Left lung (tissue), 10 donors: Measurements from ENCODE around the gene ABHD10. TPM values are rescaled to one million over a fixed set of nuclear protein-coding genes. Genes with fewer than 3 reads are reported as not detected.

Experiments used
- ATAC-seq: fragments of 200-7000 bp; cut with Tn5 transposase; one replicate; pipeline ENCODE4 v1.9.1; 2020; ENCODE audit warnings: moderate library complexity
- DNase-seq, 4 donors: peaks; one replicate each; pipeline ENCODE4 v3.0.0-alpha.2; 2013 to 2020
- H3K27ac ChIP-seq, 2 donors: fragments of 200-600 bp; sonication (generic) in 1 of 2; one replicate each; pipeline versions ENCODE4 v1.5.0 to v1.8.0; 2020 to 2021
- H3K27me3 ChIP-seq, 2 donors: fragments of 200-600 bp; sonication (generic) in 1 of 2; one replicate each; pipeline versions ENCODE4 v1.5.0 to v1.8.0; 2020 to 2021
- H3K36me3 ChIP-seq, 2 donors: fragments of 200-600 bp; sonication (generic) in 1 of 2; one replicate each; pipeline versions ENCODE4 v1.5.0 to v1.8.0; 2020 to 2021
- H3K4me1 ChIP-seq, 2 donors: fragments of 200-600 bp; one replicate each; pipeline ENCODE4 v1.8.0; 2021
- H3K4me3 ChIP-seq, 2 donors: fragments of 200-600 bp; sonication (generic) in 1 of 2; one replicate each; pipeline versions ENCODE4 v1.5.0 to v1.8.0; 2020 to 2021; ENCODE audit warnings: mild to moderate bottlenecking in 1 of 2
- H3K9me3 ChIP-seq, 2 donors: fragments of 200-600 bp; sonication (generic) in 1 of 2; one replicate each; pipeline versions ENCODE4 v1.5.0 to v1.8.0; 2020 to 2021
- CTCF ChIP-seq, 2 donors: fragments of 200-600 bp; sonication (generic) in 1 of 2; IDR thresholded peaks; one replicate each; pipeline versions ENCODE4 v1.5.0 to v1.8.0; 2021; ENCODE audit warnings: antibody characterized with exemption in 2 of 2
- intact Hi-C, 2 donors: fragments of 100-400 bp; cut with DNase I; formaldehyde crosslinking; loops; one replicate each; pipeline versions ENCODE4 v1.11.2 to v1.14.2; 2022
- polyA plus RNA-seq, 6 donors: library from polyadenylated mRNA; unstranded; fragments of 120-200 nt; gene quantifications; one replicate each; pipeline ENCODE4 v1.2.1, GENCODE V29; 2013; ENCODE audit not compliant: insufficient read length in 6 of 6
- total RNA-seq, 2 donors: library from RNA; stranded (reverse); fragmentation: NEBNext Ultra II Directional; extraction: Animal tissue kit (Norgen Biotek cat#: 25700); gene quantifications; one replicate each; pipeline ENCODE4 v1.2.1, GENCODE V29; 2021
- donor health status: DM: no; HTN: yes; CAD: no.
- donor health status: DM: no; HTN: no; CAD: no.

The ABHD10 gene
- total and polyA plus RNA-seq, 8 donors: 22.7 to 63.6 (median 52.1) TPM

GRCh38 chr3:111956995-111957734, 21.7 kb upstream of the ABHD10 start:
- ATAC-seq (no peak), DNase-seq (no peak)
- no peak overlapping the region for H3K4me3 ChIP-seq
- TF ChIP-seq CTCF (IDR thresholded peaks at IDR 0.05): no peak
- no peak overlapping the region for H3K27ac ChIP-seq
- H3K9me3 ChIP-seq: no peaks in the 10 kb centered on the region
- no peaks in the 10 kb centered on the region for H3K4me1 ChIP-seq
- H3K36me3 ChIP-seq: peaks cover 0 to 5% of the 10 kb centered on the region in 2 donors
- no peaks in the 10 kb centered on the region for H3K27me3 ChIP-seq
- intact Hi-C loops: no loop called here

- DNase-seq: no peak
- Histone ChIP-seq H3K27ac (no peak overlapping the region), H3K27me3 (no peaks in the 10 kb centered on the region), H3K4me1 (peaks cover 0 to under 1% of the 10 kb centered on the region in 2 donors), H3K36me3 (no peaks in the 10 kb centered on the region), H3K9me3 (no peaks in the 10 kb centered on the region), H3K4me3 (no peak overlapping the region)
- intact Hi-C loops: loop anchor here (10.0 kb wide), 2 partner anchors 97 to 247 kb away; no protein-coding TSS in a partner anchor
- no peak for ATAC-seq
- TF ChIP-seq CTCF (IDR thresholded peaks at IDR 0.05): no peak
These were observed 17.2 kb upstream of the ABHD10 start for GRCh38 chr3:111961461-111962164.

GRCh38 chr3:111963424-111963823, 15.4 kb upstream of the ABHD10 start:
- H3K27ac ChIP-seq: peak overlapping the region in 1 of 2 donors; percentile 20

GRCh38 chr3:111965484-111965883, 13.3 kb upstream of the ABHD10 start:
- Histone ChIP-seq H3K4me1 (peaks cover 0 to 10% of the 10 kb centered on the region in 2 donors), H3K27ac (no peak overlapping the region), H3K27me3 (no peaks in the 10 kb centered on the region), H3K9me3 (no peaks in the 10 kb centered on the region), H3K36me3 (peaks cover 0 to 8% of the 10 kb centered on the region in 2 donors), H3K4me3 (no peak overlapping the region)
- intact Hi-C loops: loop anchor here (10.0 kb wide), 2 partner anchors 101 to 251 kb away; no protein-coding TSS in a partner anchor
- TF ChIP-seq CTCF (IDR thresholded peaks at IDR 0.05): no peak
- ATAC-seq (no peak), DNase-seq (no peak)

More at GRCh38 chr3:111963424-111963823, 15.4 kb upstream of the ABHD10 start:
- H3K4me3 ChIP-seq: no peak overlapping the region
- ATAC-seq: peak; percentile 24
- H3K27me3 ChIP-seq: no peaks in the 10 kb centered on the region
- intact Hi-C loops: loop anchor here (10.0 kb wide), 2 partner anchors 99 to 249 kb away; no protein-coding TSS in a partner anchor
- peaks cover 0 to 10% of the 10 kb centered on the region in 2 donors for H3K4me1 ChIP-seq
- no peaks in the 10 kb centered on the region for H3K9me3 ChIP-seq
- H3K36me3 ChIP-seq: no peaks in the 10 kb centered on the region
- DNase-seq: no peak
- no peak for TF ChIP-seq CTCF (IDR thresholded peaks at IDR 0.05)

GRCh38 chr3:111967068-111967467, 11.8 kb upstream of the ABHD10 start:
- Histone ChIP-seq H3K36me3 (peaks cover 0 to 8% of the 10 kb centered on the region in 2 donors), H3K27me3 (no peaks in the 10 kb centered on the region), H3K27ac (peak overlapping the region in 1 of 2 donors; percentile 55), H3K4me1 (peaks cover 0 to 10% of the 10 kb centered on the region in 2 donors), H3K4me3 (no peak overlapping the region), H3K9me3 (no peaks in the 10 kb centered on the region)
- intact Hi-C loops: loop anchor here (2.0 to 10.0 kb wide), 3 partner anchors 102 to 252 kb away; no protein-coding TSS in a partner anchor
- no peak for DNase-seq
- peak; percentile 26 for ATAC-seq
- TF ChIP-seq CTCF (IDR thresholded peaks at IDR 0.05): no peak
